Endothelial cell (in vitro differentiated cells): Measurements from ENCODE around the gene ADAMTS12. TPM values are rescaled to one million over a fixed set of nuclear protein-coding genes. Genes with fewer than 3 reads are reported as not detected.
A peak's percentile ranks its signal among the peaks of the same experiment; 100 is the strongest.

Source experiments
- DNase-seq: peaks from one replicate; pipeline ENCODE4 v3.0.0; 2021; ENCODE audit warnings: low spot score
- H3K27ac Mint-ChIP-seq: one replicate; pipeline ENCODE4 v1.8.0; 2021; ENCODE audit warnings: mixed read lengths, inconsistent platforms; ENCODE audit not compliant: unreplicated experiment
- H3K27me3 Mint-ChIP-seq: one replicate; pipeline ENCODE4 v1.8.0; 2021; ENCODE audit warnings: mild to moderate bottlenecking, moderate library complexity, mixed read lengths, inconsistent platforms; ENCODE audit not compliant: unreplicated experiment
- H3K36me3 Mint-ChIP-seq: one replicate; pipeline ENCODE4 v1.8.0; 2021; ENCODE audit warnings: mild to moderate bottlenecking, low read depth, mixed read lengths, inconsistent platforms; ENCODE audit not compliant: unreplicated experiment
- H3K4me1 Mint-ChIP-seq: one replicate; pipeline ENCODE4 v1.8.0; 2021; ENCODE audit warnings: mild to moderate bottlenecking, mixed read lengths, inconsistent platforms; ENCODE audit not compliant: unreplicated experiment
- H3K4me3 Mint-ChIP-seq: one replicate; pipeline ENCODE4 v1.8.0; 2021; ENCODE audit warnings: mild to moderate bottlenecking, mixed read lengths, inconsistent platforms; ENCODE audit not compliant: unreplicated experiment
- H3K9me3 Mint-ChIP-seq: one replicate; pipeline ENCODE4 v1.8.0; 2021; ENCODE audit warnings: mixed read lengths, inconsistent platforms; ENCODE audit not compliant: unreplicated experiment
- total RNA-seq: library from RNA; stranded (reverse); fragmentation: NEBNext Ultra II Directional; extraction: Animal tissue kit (Norgen Biotek cat#: 25700); gene quantifications from one replicate; pipeline ENCODE4 v1.2.1, GENCODE V29; 2021; ENCODE audit not compliant: unreplicated experiment
- TF ChIP-seq, protein P1 (sequence below): fragments of 200-600 bp; sonication (generic); IDR thresholded peaks from one replicate; pipeline ENCODE4 v1.5.0; 2021; ENCODE audit warnings: antibody characterized with exemption; ENCODE audit not compliant: unreplicated experiment

ADAMTS12 gene
- total RNA-seq, 1 donor from 2014 or later = 9.8 TPM

DNA sequence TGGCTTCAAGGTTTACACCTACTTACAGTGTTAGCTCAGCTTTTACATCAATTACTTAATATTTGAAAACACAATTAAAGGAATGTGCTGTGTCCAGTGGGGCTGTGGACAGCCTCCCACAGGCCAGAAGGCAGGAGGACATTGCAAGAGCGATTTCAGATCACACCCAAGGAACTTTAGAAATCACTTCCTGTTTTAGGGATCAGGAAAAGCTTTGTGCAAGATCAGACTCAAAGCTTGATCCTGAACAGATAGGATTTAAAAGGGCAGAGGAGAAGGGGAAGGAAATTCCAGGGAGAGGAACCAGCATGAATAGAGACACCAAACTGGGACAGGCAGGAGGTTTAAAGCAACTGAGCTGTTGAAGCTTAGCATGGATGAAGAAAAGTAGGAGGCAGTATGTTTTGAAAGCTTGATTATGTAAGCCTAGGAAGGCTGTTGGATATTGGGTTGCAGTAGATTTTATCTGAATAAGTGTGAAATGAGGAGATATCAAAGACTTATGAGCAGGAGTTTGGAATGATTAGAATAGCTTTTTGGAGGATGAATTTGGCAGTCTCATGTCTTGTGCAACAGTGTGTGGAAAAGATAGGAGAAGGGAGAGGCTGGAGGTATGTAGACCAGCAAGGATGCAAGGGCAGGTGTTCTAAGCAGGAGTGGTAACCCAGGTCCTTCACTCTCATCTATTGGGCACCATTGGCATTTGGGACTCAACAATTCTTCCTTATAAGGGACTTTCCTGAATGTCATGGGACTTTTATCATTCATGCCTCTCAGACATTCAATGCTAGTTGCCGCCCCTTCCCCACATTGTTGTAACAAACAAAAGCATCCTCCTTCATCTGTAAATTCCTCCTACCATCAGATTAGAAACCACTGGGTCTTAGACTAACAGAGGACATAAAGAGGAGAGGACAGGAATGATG lies 327.5 kb downstream of the ADAMTS12 start:
- DNase-seq = no peak
- Mint-ChIP-seq H3K27me3 (peaks cover 4% of the 10 kb centered on the region), H3K36me3 (no peaks in the 10 kb centered on the region), H3K9me3 (no peaks in the 10 kb centered on the region), H3K27ac (peak overlapping the region; percentile 86), H3K4me1 (peaks cover 17% of the 10 kb centered on the region), H3K4me3 (peak overlapping the region; percentile 14)
- TF ChIP-seq, protein P1, sequence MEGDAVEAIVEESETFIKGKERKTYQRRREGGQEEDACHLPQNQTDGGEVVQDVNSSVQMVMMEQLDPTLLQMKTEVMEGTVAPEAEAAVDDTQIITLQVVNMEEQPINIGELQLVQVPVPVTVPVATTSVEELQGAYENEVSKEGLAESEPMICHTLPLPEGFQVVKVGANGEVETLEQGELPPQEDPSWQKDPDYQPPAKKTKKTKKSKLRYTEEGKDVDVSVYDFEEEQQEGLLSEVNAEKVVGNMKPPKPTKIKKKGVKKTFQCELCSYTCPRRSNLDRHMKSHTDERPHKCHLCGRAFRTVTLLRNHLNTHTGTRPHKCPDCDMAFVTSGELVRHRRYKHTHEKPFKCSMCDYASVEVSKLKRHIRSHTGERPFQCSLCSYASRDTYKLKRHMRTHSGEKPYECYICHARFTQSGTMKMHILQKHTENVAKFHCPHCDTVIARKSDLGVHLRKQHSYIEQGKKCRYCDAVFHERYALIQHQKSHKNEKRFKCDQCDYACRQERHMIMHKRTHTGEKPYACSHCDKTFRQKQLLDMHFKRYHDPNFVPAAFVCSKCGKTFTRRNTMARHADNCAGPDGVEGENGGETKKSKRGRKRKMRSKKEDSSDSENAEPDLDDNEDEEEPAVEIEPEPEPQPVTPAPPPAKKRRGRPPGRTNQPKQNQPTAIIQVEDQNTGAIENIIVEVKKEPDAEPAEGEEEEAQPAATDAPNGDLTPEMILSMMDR = no peak

DNA sequence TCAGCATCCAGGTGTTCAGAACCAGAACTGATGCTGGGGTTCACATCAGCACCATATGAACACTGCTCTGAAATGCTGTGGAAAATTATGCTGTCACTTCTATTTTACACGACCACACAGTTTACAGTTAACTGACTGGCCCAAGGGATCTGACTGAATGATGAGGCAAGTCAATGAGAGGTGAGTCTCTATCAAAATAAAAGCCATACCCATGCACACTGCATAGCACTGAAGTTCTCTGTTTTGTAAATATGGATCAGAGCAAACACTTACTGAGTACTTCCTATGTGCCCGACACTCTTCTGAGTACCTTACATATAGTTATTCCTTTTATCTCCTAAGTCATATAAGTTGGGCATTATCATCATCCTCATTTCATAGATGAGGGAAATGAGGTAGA lies 328.3 kb downstream of the ADAMTS12 start:
- Mint-ChIP-seq H3K4me3 (no peak overlapping the region), H3K9me3 (no peaks in the 10 kb centered on the region), H3K27ac (no peak overlapping the region), H3K36me3 (no peaks in the 10 kb centered on the region), H3K4me1 (peaks cover 17% of the 10 kb centered on the region), H3K27me3 (peaks cover 4% of the 10 kb centered on the region)
- DNase-seq = no peak
- TF ChIP-seq, protein P1 = no peak

DNA sequence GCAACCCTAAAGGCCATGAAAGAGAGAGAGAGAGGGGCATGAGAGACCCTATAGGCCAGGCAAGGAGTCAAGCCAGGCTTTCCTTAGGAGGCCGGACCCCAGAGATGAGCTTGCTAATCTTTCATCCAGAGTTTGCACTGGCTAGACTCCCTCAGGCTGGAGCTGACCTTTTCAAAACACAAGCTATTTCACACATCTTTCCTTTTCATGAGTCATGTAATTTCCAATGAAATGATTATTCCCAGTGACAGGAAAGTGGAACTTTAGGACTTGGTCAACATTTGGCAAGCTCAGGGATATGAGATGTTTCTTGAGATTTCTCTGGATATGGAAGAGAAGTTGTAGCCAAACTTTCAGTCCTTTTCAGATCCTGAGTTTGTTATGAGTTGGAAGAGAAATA lies 333.3 kb downstream of the ADAMTS12 start:
- Mint-ChIP-seq H3K4me3 (no peak overlapping the region), H3K4me1 (peaks cover 3% of the 10 kb centered on the region), H3K9me3 (no peaks in the 10 kb centered on the region), H3K36me3 (no peaks in the 10 kb centered on the region), H3K27ac (no peak overlapping the region), H3K27me3 (peaks cover 1% of the 10 kb centered on the region)
- DNase-seq = no peak
- TF ChIP-seq, protein P1 = no peak

DNA sequence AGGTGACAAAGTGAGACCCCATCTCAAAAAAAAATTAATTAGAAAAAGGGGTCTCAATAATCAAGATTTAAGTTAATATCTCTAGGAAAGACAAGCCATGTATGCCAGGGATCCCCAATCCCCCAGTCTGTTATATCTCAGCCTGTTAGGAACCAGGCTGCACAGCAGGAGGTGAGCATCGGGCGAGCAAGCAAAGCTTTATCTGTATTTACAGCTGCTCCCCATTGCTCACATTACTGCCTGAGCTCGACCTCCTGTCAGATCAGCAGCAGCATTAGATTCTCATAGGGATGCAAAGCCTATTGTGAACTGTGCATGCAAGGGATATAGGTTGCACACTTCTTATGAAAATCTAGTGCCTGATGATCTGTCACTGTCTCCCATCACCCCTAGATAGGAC lies 334.2 kb downstream of the ADAMTS12 start:
- H3K4me3 Mint-ChIP-seq = no peak overlapping the region
- DNase-seq = no peak
- H3K36me3 Mint-ChIP-seq = no peaks in the 10 kb centered on the region
- TF ChIP-seq, protein P1 = no peak
- H3K4me1 Mint-ChIP-seq = no peaks in the 10 kb centered on the region
- H3K27ac Mint-ChIP-seq = no peak overlapping the region
- no peaks in the 10 kb centered on the region for H3K9me3 Mint-ChIP-seq
- peaks cover 3% of the 10 kb centered on the region for H3K27me3 Mint-ChIP-seq
